SU-DHL-6 (cell line): ENCODE measurements around the gene RNF182.

Experiments used
- CTCF ChIP-seq: fragments of 200-600 bp; sonication (generic); IDR thresholded peaks from one replicate; pipeline ENCODE4 v1.5.1; 2017; ENCODE audit warnings: antibody characterized with exemption, mild to moderate bottlenecking, low read length, moderate library complexity; ENCODE audit not compliant: insufficient read depth, poor library complexity, severe bottlenecking
- EZH2phosphoT487 ChIP-seq: fragments of 200-600 bp; sonication (generic), shearing (Covaris generic); conservative IDR thresholded peaks from 2 replicates; pipeline ENCODE4 v1.6.1; 2018; ENCODE audit warnings: mild to moderate bottlenecking, antibody characterized with exemption, low read length, moderate library complexity, mixed read lengths

GRCh38 chr6:13934721-13935120, 10.0 kb downstream of the RNF182 start:
- TF ChIP-seq CTCF, result no peak
- TF ChIP-seq EZH2phosphoT487, result no peak
